Measurements from ENCODE around the gene HTATIP2.

- TF ChIP-seq CTCF (IDR thresholded peaks at IDR 0.05) (no peak), POLR2AphosphoS5 (IDR thresholded peaks at IDR 0.05) (no peak), POLR2A (IDR thresholded peaks at IDR 0.05; ENCODE audit: low read depth) (no peak)
Measured at GRCh38 chr11:20429216-20429615, 65.7 kb downstream of the HTATIP2 start.
